ENCODE measurements around the gene PARP14. TPM values are rescaled to one million over a fixed set of nuclear protein-coding genes. Genes with fewer than 3 reads are reported as not detected.

The PARP14 gene, protein sequence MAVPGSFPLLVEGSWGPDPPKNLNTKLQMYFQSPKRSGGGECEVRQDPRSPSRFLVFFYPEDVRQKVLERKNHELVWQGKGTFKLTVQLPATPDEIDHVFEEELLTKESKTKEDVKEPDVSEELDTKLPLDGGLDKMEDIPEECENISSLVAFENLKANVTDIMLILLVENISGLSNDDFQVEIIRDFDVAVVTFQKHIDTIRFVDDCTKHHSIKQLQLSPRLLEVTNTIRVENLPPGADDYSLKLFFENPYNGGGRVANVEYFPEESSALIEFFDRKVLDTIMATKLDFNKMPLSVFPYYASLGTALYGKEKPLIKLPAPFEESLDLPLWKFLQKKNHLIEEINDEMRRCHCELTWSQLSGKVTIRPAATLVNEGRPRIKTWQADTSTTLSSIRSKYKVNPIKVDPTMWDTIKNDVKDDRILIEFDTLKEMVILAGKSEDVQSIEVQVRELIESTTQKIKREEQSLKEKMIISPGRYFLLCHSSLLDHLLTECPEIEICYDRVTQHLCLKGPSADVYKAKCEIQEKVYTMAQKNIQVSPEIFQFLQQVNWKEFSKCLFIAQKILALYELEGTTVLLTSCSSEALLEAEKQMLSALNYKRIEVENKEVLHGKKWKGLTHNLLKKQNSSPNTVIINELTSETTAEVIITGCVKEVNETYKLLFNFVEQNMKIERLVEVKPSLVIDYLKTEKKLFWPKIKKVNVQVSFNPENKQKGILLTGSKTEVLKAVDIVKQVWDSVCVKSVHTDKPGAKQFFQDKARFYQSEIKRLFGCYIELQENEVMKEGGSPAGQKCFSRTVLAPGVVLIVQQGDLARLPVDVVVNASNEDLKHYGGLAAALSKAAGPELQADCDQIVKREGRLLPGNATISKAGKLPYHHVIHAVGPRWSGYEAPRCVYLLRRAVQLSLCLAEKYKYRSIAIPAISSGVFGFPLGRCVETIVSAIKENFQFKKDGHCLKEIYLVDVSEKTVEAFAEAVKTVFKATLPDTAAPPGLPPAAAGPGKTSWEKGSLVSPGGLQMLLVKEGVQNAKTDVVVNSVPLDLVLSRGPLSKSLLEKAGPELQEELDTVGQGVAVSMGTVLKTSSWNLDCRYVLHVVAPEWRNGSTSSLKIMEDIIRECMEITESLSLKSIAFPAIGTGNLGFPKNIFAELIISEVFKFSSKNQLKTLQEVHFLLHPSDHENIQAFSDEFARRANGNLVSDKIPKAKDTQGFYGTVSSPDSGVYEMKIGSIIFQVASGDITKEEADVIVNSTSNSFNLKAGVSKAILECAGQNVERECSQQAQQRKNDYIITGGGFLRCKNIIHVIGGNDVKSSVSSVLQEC (N-terminal part only)
- 50.7 and 51.8 TPM in 2 replicates for total RNA-seq

DNA sequence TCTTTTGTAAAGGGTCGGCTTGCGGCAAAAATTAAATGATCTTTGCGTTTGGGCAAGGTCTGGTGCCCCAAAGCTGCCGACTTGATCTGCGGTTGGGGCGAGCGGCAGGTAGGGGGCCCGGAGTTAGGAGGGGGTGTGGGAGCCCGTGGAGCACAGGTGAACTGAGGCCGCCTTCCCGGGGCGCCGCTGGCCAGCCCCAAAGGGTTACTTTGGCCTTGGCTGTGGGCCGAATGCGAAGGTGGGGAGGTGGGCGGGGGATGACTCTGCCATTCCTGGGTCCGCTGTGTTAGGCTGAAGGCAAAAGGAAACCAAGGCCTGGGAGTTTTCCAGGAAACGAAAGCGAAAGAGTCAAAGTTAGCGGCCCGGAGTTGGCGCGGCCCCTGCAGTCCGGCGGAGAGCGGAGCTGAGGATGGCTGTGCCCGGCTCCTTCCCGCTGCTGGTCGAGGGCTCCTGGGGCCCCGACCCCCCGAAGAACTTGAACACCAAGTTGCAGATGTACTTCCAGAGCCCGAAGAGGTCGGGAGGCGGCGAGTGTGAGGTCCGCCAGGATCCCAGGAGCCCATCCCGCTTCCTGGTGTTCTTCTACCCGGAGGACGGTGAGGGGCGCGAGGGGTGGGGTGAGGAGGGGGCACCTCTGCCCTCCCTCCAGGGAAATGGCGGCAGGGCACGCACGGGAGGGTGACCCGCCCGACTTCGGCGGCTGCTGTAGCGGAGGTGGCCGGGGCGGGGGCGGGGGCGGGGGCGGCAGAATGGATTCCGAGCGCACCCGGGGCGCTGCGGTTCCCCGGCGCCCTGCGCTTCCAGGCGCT lies at the start of gene PARP14:
Gene PARP14, plus strand, starts transcription at position 365 of the 809 bp plus-strand sequence. Its CDS starts 45 bp downstream, at position 410.

Other genes with a start within 250 kb of the PARP14 start
- gene KPNA1, start 165.9 kb upstream of the PARP14 start, total RNA-seq = 30.6 and 31.3 TPM in 2 replicates
- 43.2 and 43.9 TPM in 2 replicates for gene PARP9, start 116.5 kb upstream of the PARP14 start, total RNA-seq
- 40.0 and 44.8 TPM in 2 replicates for gene DTX3L, start 116.5 kb upstream of the PARP14 start, total RNA-seq
- 0.94 and 1.1 TPM in 2 replicates for gene PARP15, start 103.2 kb upstream of the PARP14 start, total RNA-seq
- gene HSPBAP1, start 113.0 kb downstream of the PARP14 start, total RNA-seq = 3.7 and 5.1 TPM in 2 replicates
- gene SLC49A4, start 114.2 kb downstream of the PARP14 start, total RNA-seq = 7.5 and 9.7 TPM in 2 replicates